Neutrophil (primary cell): Measurements from ENCODE around the gene COL4A1.

Source experiments
- H3K27ac ChIP-seq: fragments of 200-600 bp; sonication (generic); 2 replicates; pipeline ENCODE4 v1.5.1; 2016; ENCODE audit warnings: mild to moderate bottlenecking, moderate library complexity
- H3K27me3 ChIP-seq: fragments of 200-600 bp; sonication (generic); 2 replicates; pipeline ENCODE4 v1.6.0; 2016; ENCODE audit warnings: mild to moderate bottlenecking
- H3K36me3 ChIP-seq: fragments of 200-600 bp; sonication (generic); 2 replicates; pipeline ENCODE4 v1.5.1; 2017
- H3K4me1 ChIP-seq, 2 experiments: fragments of 200-600 bp in 1 of 2; sonication (generic) in 1 of 2; 1 replicate in 1 of 2; 2 replicates in 1 of 2; pipeline versions ENCODE4 v1.5.1 to v1.6.1; 2013 to 2016; ENCODE audit warnings: low read depth in 1 of 2, low read length in 1 of 2, mild to moderate bottlenecking in 1 of 2, moderate library complexity in 1 of 2; ENCODE audit not compliant: control insufficient read depth in 1 of 2, insufficient read depth in 1 of 2
- H3K4me3 ChIP-seq, 2 experiments: fragments of 200-600 bp in 1 of 2; sonication (generic) in 1 of 2; 1 replicate in 1 of 2; 2 replicates in 1 of 2; pipeline ENCODE4 v1.5.1; 2013 to 2016; ENCODE audit warnings: low read depth in 1 of 2, low read length in 1 of 2, mild to moderate bottlenecking in 1 of 2, moderate library complexity in 1 of 2
- H3K9me3 ChIP-seq: fragments of 200-600 bp; sonication (generic); 2 replicates; pipeline ENCODE4 v1.5.1; 2016
- TF ChIP-seq, protein P1 (sequence below): fragments of 200-600 bp; sonication (generic); IDR thresholded peaks from 2 replicates; pipeline ENCODE4 v1.5.1; 2016; ENCODE audit warnings: antibody characterized with exemption

COL4A1 gene

DNA sequence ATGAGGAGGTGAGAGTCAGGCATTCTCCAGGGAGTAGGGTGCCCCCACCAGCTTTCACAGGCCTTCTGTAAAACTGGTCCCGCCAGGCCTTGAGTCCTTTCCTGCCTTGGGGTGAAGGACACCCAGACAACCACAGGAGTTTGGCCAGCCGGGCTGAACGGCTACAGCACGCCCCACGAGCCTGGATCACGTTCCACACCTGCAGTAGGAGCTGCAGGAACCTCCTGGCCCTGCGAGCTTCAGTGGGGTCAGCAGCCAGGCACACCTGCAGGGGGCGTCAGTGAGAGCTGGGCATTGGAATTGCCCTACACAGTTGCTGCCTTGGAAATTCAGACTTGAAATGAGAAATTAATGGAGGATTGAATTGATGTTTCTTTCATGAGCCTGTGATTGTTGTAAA is 45.8 kb upstream of the COL4A1 start:
- Histone ChIP-seq H3K27me3 (peaks cover 3% of the 10 kb centered on the region), H3K4me1 (no peaks in the 10 kb centered on the region), H3K4me3 (no peak overlapping the region), H3K9me3 (no peaks in the 10 kb centered on the region), H3K27ac (no peak overlapping the region), H3K36me3 (no peaks in the 10 kb centered on the region)
- TF ChIP-seq, protein P1, sequence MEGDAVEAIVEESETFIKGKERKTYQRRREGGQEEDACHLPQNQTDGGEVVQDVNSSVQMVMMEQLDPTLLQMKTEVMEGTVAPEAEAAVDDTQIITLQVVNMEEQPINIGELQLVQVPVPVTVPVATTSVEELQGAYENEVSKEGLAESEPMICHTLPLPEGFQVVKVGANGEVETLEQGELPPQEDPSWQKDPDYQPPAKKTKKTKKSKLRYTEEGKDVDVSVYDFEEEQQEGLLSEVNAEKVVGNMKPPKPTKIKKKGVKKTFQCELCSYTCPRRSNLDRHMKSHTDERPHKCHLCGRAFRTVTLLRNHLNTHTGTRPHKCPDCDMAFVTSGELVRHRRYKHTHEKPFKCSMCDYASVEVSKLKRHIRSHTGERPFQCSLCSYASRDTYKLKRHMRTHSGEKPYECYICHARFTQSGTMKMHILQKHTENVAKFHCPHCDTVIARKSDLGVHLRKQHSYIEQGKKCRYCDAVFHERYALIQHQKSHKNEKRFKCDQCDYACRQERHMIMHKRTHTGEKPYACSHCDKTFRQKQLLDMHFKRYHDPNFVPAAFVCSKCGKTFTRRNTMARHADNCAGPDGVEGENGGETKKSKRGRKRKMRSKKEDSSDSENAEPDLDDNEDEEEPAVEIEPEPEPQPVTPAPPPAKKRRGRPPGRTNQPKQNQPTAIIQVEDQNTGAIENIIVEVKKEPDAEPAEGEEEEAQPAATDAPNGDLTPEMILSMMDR: no peak

DNA sequence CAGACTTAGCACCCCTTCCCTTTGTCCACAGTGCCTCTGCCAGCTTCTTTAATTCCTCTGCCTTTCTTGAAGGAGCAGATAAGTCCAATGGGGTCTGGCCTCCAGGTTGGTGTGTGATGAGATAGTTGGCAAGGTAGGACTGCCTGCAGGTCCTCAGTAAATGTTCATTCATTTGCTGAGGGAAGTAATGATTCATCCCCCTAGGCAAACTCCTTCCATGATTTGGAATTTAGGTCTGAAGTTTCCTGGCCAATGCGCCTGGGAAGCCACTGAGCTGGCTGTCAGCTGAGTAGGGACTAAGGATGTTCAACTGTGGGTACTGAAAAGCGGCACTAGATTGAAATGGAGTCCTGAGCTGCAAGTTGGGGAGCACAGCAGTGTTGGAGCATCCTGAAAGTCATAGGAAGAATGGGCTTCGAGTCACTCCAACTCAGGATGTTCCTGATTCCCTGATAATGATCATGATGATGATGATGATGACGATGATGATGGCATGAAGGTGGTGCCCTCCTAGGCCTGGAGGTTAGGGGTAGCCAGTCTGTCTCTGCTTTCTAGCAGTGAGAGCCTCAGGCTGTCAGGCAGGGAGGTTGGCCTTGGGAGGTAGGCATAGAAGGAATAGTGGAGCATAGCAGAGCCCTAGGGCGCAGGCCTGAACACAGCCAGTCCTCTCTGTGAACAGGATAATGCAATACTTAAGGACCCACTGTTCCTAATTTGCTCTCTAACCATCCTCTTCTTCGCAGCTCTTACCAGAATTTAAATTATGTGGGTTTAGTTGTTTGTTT is 44.9 kb upstream of the COL4A1 start:
- no peak overlapping the region for H3K27ac ChIP-seq
- no peak overlapping the region for H3K4me3 ChIP-seq
- TF ChIP-seq, protein P1: no peak
- peaks cover 3% of the 10 kb centered on the region for H3K27me3 ChIP-seq
- H3K36me3 ChIP-seq: no peaks in the 10 kb centered on the region
- H3K4me1 ChIP-seq: no peaks in the 10 kb centered on the region
- H3K9me3 ChIP-seq: no peaks in the 10 kb centered on the region

DNA sequence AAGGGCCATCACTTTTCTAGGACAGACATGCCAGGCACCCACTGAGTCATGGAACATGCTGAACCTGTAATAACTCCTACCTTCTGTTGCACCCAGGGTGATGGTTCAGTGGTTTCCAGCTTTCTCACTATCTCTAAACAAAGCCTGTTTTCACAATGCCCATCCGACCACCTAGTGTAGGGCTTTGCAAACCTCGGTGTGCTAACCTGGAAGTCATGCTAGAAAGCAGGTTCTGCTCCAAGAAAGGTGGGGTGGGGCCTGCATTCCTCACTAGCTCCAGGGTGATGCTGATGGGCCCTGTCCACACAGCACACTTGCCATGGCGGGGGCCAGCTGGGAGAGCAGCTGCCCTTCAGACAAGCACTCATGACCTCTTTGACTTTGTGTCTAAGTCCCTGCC is 43.6 kb upstream of the COL4A1 start:
- Histone ChIP-seq H3K4me3 (no peak overlapping the region), H3K36me3 (no peaks in the 10 kb centered on the region), H3K27ac (no peak overlapping the region), H3K9me3 (no peaks in the 10 kb centered on the region), H3K27me3 (peaks cover 3% of the 10 kb centered on the region), H3K4me1 (no peaks in the 10 kb centered on the region)
- TF ChIP-seq, protein P1: no peak

DNA sequence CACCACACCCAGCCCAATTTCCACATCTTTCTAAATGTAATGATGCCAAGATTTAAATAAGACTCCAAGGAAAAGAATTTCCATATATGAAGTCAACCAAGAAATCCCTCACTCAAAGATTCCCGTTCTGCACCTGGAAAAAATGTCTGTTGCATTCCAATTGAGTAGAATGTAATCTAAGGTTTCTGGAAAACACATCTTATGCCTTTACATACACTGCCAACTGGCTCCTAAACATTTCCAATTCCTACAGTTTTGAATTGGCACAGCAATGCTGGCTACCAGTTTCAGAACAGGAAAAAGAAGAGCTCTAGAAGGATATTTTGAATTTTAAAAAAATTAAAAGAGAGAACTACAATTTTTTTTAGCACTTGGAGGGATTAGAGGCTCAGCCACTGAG is 43.1 kb upstream of the COL4A1 start:
- H3K27me3 ChIP-seq: peaks cover 3% of the 10 kb centered on the region
- no peak overlapping the region for H3K4me3 ChIP-seq
- H3K4me1 ChIP-seq: no peaks in the 10 kb centered on the region
- TF ChIP-seq, protein P1: no peak
- H3K27ac ChIP-seq: no peak overlapping the region
- no peaks in the 10 kb centered on the region for H3K36me3 ChIP-seq
- H3K9me3 ChIP-seq: no peaks in the 10 kb centered on the region

DNA sequence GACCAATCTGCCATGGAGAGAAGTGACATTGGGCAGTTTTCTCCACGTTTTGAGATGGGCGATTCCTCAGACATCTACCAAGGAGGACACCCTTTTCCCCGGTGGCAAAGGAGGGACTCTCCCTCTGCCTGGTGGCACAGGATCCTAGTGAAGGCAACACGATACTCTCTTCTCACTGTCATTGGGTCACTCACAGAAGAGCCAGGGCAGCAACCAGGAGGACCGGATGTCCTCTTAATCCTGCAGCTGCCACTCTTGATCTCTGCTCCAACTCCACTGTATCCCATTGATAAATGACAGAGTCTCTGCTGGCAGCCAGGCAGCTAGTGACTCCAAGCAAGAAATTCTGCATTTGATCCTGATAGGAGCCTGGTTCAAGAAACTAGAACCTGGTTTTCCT is 42.3 kb upstream of the COL4A1 start:
- H3K27me3 ChIP-seq: peaks cover 9% of the 10 kb centered on the region

More for the DNA sequence above, 42.3 kb upstream of the COL4A1 start:
- H3K4me3 ChIP-seq: no peak overlapping the region
- no peaks in the 10 kb centered on the region for H3K9me3 ChIP-seq
- TF ChIP-seq, protein P1: no peak
- H3K27ac ChIP-seq: no peak overlapping the region
- no peaks in the 10 kb centered on the region for H3K4me1 ChIP-seq
- no peaks in the 10 kb centered on the region for H3K36me3 ChIP-seq
